HepG2 (cell line): ENCODE results near the gene MED20. TPM values are rescaled to one million over a fixed set of nuclear protein-coding genes. Genes with fewer than 3 reads are reported as not detected.

Experiments used
- ARNT ChIP-seq: fragments of 450-650 bp; IDR thresholded peaks from 2 replicates; pipeline ENCODE4 v1.6.1; 2017
- MZF1 ChIP-seq: sonication (generic); formaldehyde crosslinking; IDR thresholded peaks from 2 replicates; pipeline ENCODE4 v1.8.1; 2023; ENCODE audit warnings: mild to moderate bottlenecking, missing genetic modification reagents, borderline replicate concordance
- NFAT5 ChIP-seq: sonication (generic); formaldehyde crosslinking; IDR thresholded peaks from 2 replicates; pipeline ENCODE4 v1.4.0; 2020; ENCODE audit warnings: missing genetic modification reagents
- NR2C2 ChIP-seq: sonication (generic); formaldehyde crosslinking; IDR thresholded peaks from 2 replicates; pipeline ENCODE4 v1.4.0; 2020; ENCODE audit warnings: missing genetic modification reagents, mild to moderate bottlenecking, moderate library complexity, borderline replicate concordance
- SP1 ChIP-seq, 2 experiments: fragments of 450-650 bp in 1 of 2; sonication (generic) in 1 of 2; formaldehyde crosslinking in 1 of 2; IDR thresholded peaks; 2 replicates each; pipeline versions ENCODE4 v1.4.0 to v1.6.1; 2016 to 2020; ENCODE audit warnings: missing genetic modification reagents in 1 of 2
- TMF1 ChIP-seq: sonication (generic); formaldehyde crosslinking; IDR thresholded peaks from 2 replicates; pipeline ENCODE4 v1.8.1; 2022; ENCODE audit warnings: low read depth, missing genetic modification reagents
- ZNF30 ChIP-seq: sonication (generic); formaldehyde crosslinking; IDR thresholded peaks from 2 replicates; pipeline ENCODE4 v1.5.0; 2020; ENCODE audit warnings: mild to moderate bottlenecking, missing genetic modification reagents
- ZNF564 ChIP-seq: sonication (generic); formaldehyde crosslinking; IDR thresholded peaks from 2 replicates; pipeline ENCODE4 v1.8.1; 2023; ENCODE audit warnings: mild to moderate bottlenecking, missing genetic modification reagents
- ZNF577 ChIP-seq: sonication (generic); formaldehyde crosslinking; IDR thresholded peaks from 2 replicates; pipeline ENCODE4 v1.4.0; 2020; ENCODE audit warnings: mild to moderate bottlenecking, low read depth, missing genetic modification reagents, borderline replicate concordance
- ZNF740 ChIP-seq: sonication (generic); formaldehyde crosslinking; IDR thresholded peaks from 2 replicates; pipeline ENCODE4 v1.4.0; 2020; ENCODE audit warnings: missing genetic modification reagents
- polyA plus RNA-seq, 8 experiments: library from polyadenylated mRNA; depleted of rRNA in 3 of 8; stranded (reverse) in 7 of 8; unstranded in 1 of 8; fragments of >200 nt; fragmentation: Illumina TruSeq in 4 of 8; extraction: Trizol in 4 of 8; gene quantifications; 2 replicates each; pipeline versions ENCODE4 v1.2.1 to v1.2.3, GENCODE V29; 2011 to 2016; ENCODE audit warnings: low read depth in 4 of 8, missing spikeins in 1 of 8, mixed read lengths in 1 of 8; ENCODE audit not compliant: insufficient read depth in 1 of 8
- total RNA-seq, 5 experiments: library from RNA; depleted of rRNA; stranded (reverse); fragments of >200 nt; fragmentation: Illumina TruSeq; extraction: Trizol; gene quantifications; 2 replicates each; pipeline ENCODE4 v1.2.3, GENCODE V29; 2016; ENCODE audit warnings: low read depth in 1 of 5
- TF ChIP-seq, protein P1 (sequence below): sonication (generic); formaldehyde crosslinking; conservative IDR thresholded peaks from 2 replicates; pipeline ENCODE4 v1.4.0; 2020; ENCODE audit warnings: mild to moderate bottlenecking, missing genetic modification reagents, moderate library complexity
- TF ChIP-seq, protein P2 (sequence below): sonication (generic); formaldehyde crosslinking; conservative IDR thresholded peaks from 2 replicates; pipeline ENCODE4 v1.5.0; 2020; ENCODE audit warnings: missing genetic modification reagents
- TF ChIP-seq, protein P3 (sequence below): IDR thresholded peaks from 2 replicates; pipeline ENCODE4 v1.6.1; 2016; ENCODE audit warnings: low read depth
- TF ChIP-seq, protein P4 (sequence below): sonication (generic); formaldehyde crosslinking; IDR thresholded peaks from 2 replicates; pipeline ENCODE4 v1.8.1; 2023; ENCODE audit warnings: mild to moderate bottlenecking, missing genetic modification reagents, borderline replicate concordance

Gene MED20
- total and polyA plus RNA-seq, 2 of the 13 experiments (the other 11 are each of a cell fraction or from before 2014, with no cell fraction given): 28.1 to 41.1 TPM

- TF ChIP-seq, protein P1, sequence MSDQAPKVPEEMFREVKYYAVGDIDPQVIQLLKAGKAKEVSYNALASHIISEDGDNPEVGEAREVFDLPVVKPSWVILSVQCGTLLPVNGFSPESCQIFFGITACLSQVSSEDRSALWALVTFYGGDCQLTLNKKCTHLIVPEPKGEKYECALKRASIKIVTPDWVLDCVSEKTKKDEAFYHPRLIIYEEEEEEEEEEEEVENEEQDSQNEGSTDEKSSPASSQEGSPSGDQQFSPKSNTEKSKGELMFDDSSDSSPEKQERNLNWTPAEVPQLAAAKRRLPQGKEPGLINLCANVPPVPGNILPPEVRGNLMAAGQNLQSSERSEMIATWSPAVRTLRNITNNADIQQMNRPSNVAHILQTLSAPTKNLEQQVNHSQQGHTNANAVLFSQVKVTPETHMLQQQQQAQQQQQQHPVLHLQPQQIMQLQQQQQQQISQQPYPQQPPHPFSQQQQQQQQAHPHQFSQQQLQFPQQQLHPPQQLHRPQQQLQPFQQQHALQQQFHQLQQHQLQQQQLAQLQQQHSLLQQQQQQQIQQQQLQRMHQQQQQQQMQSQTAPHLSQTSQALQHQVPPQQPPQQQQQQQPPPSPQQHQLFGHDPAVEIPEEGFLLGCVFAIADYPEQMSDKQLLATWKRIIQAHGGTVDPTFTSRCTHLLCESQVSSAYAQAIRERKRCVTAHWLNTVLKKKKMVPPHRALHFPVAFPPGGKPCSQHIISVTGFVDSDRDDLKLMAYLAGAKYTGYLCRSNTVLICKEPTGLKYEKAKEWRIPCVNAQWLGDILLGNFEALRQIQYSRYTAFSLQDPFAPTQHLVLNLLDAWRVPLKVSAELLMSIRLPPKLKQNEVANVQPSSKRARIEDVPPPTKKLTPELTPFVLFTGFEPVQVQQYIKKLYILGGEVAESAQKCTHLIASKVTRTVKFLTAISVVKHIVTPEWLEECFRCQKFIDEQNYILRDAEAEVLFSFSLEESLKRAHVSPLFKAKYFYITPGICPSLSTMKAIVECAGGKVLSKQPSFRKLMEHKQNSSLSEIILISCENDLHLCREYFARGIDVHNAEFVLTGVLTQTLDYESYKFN (CRISPR knock-in tag): no peak
- TF ChIP-seq ZNF577: no peak
- no peak for TF ChIP-seq MZF1
- TF ChIP-seq ZNF30 (CRISPR knock-in tag): no peak
- no peak for TF ChIP-seq SP1 (IDR thresholded peaks at IDR 0.05)
- TF ChIP-seq SP1 (CRISPR knock-in tag; IDR thresholded peaks at IDR 0.05): no peak
- TF ChIP-seq, protein P2, sequence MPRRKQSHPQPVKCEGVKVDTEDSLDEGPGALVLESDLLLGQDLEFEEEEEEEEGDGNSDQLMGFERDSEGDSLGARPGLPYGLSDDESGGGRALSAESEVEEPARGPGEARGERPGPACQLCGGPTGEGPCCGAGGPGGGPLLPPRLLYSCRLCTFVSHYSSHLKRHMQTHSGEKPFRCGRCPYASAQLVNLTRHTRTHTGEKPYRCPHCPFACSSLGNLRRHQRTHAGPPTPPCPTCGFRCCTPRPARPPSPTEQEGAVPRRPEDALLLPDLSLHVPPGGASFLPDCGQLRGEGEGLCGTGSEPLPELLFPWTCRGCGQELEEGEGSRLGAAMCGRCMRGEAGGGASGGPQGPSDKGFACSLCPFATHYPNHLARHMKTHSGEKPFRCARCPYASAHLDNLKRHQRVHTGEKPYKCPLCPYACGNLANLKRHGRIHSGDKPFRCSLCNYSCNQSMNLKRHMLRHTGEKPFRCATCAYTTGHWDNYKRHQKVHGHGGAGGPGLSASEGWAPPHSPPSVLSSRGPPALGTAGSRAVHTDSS: no peak
- no peak for TF ChIP-seq ARNT
- TF ChIP-seq, protein P3, sequence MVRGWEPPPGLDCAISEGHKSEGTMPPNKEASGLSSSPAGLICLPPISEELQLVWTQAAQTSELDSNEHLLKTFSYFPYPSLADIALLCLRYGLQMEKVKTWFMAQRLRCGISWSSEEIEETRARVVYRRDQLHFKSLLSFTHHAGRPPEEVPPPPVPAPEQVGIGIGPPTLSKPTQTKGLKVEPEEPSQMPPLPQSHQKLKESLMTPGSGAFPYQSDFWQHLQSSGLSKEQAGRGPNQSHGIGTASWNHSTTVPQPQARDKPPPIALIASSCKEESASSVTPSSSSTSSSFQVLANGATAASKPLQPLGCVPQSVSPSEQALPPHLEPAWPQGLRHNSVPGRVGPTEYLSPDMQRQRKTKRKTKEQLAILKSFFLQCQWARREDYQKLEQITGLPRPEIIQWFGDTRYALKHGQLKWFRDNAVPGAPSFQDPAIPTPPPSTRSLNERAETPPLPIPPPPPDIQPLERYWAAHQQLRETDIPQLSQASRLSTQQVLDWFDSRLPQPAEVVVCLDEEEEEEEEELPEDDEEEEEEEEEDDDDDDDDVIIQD (CRISPR knock-in tag): no peak
- no peak for TF ChIP-seq TMF1 (CRISPR knock-in tag)
- no peak for TF ChIP-seq NFAT5 (CRISPR knock-in tag)
- TF ChIP-seq NR2C2 (CRISPR knock-in tag): no peak
- TF ChIP-seq, protein P4, sequence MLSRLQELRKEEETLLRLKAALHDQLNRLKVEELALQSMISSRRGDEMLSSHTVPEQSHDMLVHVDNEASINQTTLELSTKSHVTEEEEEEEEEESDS (CRISPR knock-in tag): no peak
- TF ChIP-seq ZNF564: no peak; the same call in 1 of the 2 replicates
- no peak for TF ChIP-seq ZNF740 (CRISPR knock-in tag)
Observed at GRCh38 chr6:41940759-41941279, 19.9 kb upstream of the MED20 start (continued).
